Tibial nerve (tissue), 4 donors: ENCODE data around the gene MTHFR. TPM values are rescaled to one million over a fixed set of nuclear protein-coding genes. Genes with fewer than 3 reads are reported as not detected.
A peak's percentile ranks its signal among the peaks of the same experiment; 100 is the strongest.
"Not testable (repeated sequence)": the region's sequence is repeated elsewhere in the genome, so short reads cannot be mapped to it uniquely, and the experiment has no call there.

Source experiments
- DNase-seq, 2 donors: peaks; one replicate each; pipeline ENCODE4 v3.0.0-alpha.2; 2019; ENCODE audit warnings: low spot score in 2 of 2
- H3K27ac ChIP-seq, 4 donors: fragments of 200-600 bp; sonication (generic) in 3 of 4; one replicate each; pipeline ENCODE4 v1.5.1; 2017 to 2019; ENCODE audit warnings: mild to moderate bottlenecking in 1 of 4
- H3K27me3 ChIP-seq, 2 donors: fragments of 200-600 bp; sonication (generic) in 1 of 2; one replicate each; pipeline versions ENCODE4 v1.5.1 to v1.6.0; 2017 to 2019
- H3K36me3 ChIP-seq, 3 donors: fragments of 200-600 bp; sonication (generic); one replicate each; pipeline ENCODE4 v1.5.1; 2018 to 2019
- H3K4me1 ChIP-seq, 4 donors: fragments of 200-600 bp; sonication (generic) in 3 of 4; one replicate each; pipeline ENCODE4 v1.5.1; 2017 to 2019
- H3K4me3 ChIP-seq, 4 donors: fragments of 200-600 bp; sonication (generic) in 3 of 4; one replicate each; pipeline ENCODE4 v1.5.1; 2017 to 2019; ENCODE audit warnings: mild to moderate bottlenecking in 1 of 4, moderate library complexity in 1 of 4
- H3K9me3 ChIP-seq, 4 donors: fragments of 200-600 bp; sonication (generic) in 3 of 4; one replicate each; pipeline ENCODE4 v1.5.1; 2017 to 2019
- EP300 ChIP-seq, 2 donors: sonication (generic); formaldehyde crosslinking; IDR thresholded peaks; one replicate each; pipeline ENCODE4 v1.6.1; 2017; ENCODE audit warnings: antibody characterized with exemption in 2 of 2, mild to moderate bottlenecking in 1 of 2
- POLR2A ChIP-seq, 2 donors: fragments of 450-650 bp; IDR thresholded peaks; one replicate each; pipeline ENCODE4 v1.6.1; 2017; ENCODE audit warnings: antibody characterized with exemption in 2 of 2, mild to moderate bottlenecking in 2 of 2, moderate library complexity in 2 of 2
- whole genome bisulfite sequencing, 2 donors: methylation state at CpG; one replicate each; pipeline ENCODE4 v1.1.5; 2018; 5-methylcytosine and 5-hydroxymethylcytosine counted together
- total RNA-seq, 4 donors: library from RNA; depleted of rRNA; stranded (reverse); fragments of >200 nt; gene quantifications; one replicate each; pipeline ENCODE4 v1.1.0, GENCODE V29; 2016
- TF ChIP-seq, protein P1 (sequence below), 5 experiments: fragments of 200-600 bp in 3 of 5; fragments of 450-650 bp in 2 of 5; sonication (generic) in 3 of 5; IDR thresholded peaks; one replicate each; pipeline ENCODE4 v1.5.1; 2016 to 2019; ENCODE audit warnings: antibody characterized with exemption in 5 of 5, mild to moderate bottlenecking in 3 of 5, moderate library complexity in 2 of 5

Gene MTHFR
- total RNA-seq, 4 donors from 2014 or later: 61.2 to 93.9 (median 69.9) TPM

DNA sequence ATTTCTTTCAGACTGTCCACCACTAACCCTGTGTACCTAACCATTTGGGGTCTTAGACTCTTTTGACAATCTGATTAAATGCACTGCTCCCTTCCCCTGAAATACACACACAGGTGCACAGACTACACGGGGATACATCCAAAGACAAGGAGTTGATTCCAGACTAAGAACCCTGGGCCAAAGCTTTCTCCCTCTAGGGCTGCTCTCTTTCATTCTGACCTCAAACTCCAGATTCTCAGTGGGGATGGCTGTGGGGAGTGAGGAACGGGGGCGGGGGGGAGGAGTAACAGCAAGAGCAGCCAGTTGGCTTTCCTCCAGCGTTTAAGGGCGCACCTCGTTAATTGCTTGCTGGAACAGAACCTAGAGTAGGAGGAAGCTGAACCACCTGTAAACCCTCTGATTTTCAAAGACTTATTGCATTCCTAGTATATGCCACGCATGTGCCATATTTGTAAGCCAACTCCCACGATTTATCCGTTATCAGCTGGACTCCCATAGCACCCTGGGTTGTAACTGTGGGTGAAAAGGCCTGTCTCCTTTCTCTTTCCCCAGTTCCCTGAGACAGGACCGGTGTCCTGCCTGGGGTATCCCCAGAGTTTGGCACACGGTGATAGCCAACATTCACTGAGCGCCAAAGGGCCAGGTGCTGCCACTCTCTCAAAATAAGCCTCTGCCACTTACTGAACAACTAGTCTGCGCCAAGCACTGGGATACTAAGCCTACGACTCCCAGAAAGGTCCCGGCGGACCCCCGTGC lies 920 bp downstream of the MTHFR start:
- WGBS, 2 donors: 1 to 3% methylated on average over 13 to 17 of the region's 17 CpGs
- peak overlapping the region; percentile 62 to 79 (median 78) for H3K4me3 ChIP-seq
- peak in 1 of 2 donors; percentile 51 for DNase-seq
- TF ChIP-seq, protein P1, sequence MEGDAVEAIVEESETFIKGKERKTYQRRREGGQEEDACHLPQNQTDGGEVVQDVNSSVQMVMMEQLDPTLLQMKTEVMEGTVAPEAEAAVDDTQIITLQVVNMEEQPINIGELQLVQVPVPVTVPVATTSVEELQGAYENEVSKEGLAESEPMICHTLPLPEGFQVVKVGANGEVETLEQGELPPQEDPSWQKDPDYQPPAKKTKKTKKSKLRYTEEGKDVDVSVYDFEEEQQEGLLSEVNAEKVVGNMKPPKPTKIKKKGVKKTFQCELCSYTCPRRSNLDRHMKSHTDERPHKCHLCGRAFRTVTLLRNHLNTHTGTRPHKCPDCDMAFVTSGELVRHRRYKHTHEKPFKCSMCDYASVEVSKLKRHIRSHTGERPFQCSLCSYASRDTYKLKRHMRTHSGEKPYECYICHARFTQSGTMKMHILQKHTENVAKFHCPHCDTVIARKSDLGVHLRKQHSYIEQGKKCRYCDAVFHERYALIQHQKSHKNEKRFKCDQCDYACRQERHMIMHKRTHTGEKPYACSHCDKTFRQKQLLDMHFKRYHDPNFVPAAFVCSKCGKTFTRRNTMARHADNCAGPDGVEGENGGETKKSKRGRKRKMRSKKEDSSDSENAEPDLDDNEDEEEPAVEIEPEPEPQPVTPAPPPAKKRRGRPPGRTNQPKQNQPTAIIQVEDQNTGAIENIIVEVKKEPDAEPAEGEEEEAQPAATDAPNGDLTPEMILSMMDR (IDR thresholded peaks at IDR 0.05): no peak
- TF ChIP-seq EP300 (IDR thresholded peaks at IDR 0.05): no peak
- TF ChIP-seq POLR2A (IDR thresholded peaks at IDR 0.05): no peak
- no peaks in the 10 kb centered on the region for H3K27me3 ChIP-seq
- H3K9me3 ChIP-seq: no peaks in the 10 kb centered on the region
- peaks cover 0 to 29% (median 5%) of the 10 kb centered on the region in 3 donors for H3K36me3 ChIP-seq
- H3K4me1 ChIP-seq: peaks cover 0 to 82% (median 33%) of the 10 kb centered on the region in 4 donors
- H3K27ac ChIP-seq: peak overlapping the region; percentile 94 to 99 (median 97)

DNA sequence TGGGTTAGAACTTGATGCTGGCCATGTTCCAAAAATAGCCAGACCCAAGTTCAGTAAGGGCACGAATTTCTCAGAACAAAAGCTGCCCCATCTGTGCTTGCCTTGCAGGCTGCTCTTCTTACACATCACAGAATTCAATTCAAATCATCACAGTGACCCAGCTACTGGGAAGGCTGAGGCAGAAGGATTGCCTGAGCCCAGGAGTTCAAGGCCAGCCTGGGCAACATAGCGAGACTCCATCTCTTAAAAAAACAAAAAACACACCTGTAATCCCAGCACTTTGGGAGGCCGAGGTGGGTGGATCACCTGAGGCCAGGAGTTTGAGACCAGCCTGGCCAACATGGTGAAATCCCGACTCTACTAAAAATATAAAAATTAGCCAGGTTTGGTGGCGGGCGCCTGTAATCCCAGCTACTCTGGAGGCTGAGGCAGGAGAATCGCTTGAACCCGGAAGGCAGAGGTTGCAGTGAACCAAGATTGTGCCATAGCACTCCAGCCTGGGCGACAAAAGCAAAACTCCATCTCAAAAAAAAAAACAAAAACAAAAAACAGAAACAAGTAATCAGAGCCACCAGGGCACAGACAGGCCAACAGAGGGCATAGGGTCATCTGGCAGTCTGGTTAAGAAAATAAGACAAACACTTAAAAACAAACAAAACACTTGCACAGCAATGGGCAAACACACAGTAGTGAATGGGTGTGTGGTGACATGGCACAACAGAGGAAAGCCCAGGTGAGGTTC lies 1.7 kb downstream of the MTHFR start:
- Histone ChIP-seq H3K27ac (peak overlapping the region; percentile 94 to 99 (median 97)), H3K36me3 (peaks cover 0 to 29% (median 5%) of the 10 kb centered on the region in 3 donors), H3K4me3 (peak overlapping the region; percentile 50 to 79 (median 70)), H3K4me1 (peaks cover 0 to 85% (median 33%) of the 10 kb centered on the region in 4 donors)
- not testable (repeated sequence) for H3K27me3 ChIP-seq, H3K9me3 ChIP-seq, DNase-seq
- WGBS, 2 donors: 39 to 48% methylated on average over 9 of the region's 9 CpGs

DNA sequence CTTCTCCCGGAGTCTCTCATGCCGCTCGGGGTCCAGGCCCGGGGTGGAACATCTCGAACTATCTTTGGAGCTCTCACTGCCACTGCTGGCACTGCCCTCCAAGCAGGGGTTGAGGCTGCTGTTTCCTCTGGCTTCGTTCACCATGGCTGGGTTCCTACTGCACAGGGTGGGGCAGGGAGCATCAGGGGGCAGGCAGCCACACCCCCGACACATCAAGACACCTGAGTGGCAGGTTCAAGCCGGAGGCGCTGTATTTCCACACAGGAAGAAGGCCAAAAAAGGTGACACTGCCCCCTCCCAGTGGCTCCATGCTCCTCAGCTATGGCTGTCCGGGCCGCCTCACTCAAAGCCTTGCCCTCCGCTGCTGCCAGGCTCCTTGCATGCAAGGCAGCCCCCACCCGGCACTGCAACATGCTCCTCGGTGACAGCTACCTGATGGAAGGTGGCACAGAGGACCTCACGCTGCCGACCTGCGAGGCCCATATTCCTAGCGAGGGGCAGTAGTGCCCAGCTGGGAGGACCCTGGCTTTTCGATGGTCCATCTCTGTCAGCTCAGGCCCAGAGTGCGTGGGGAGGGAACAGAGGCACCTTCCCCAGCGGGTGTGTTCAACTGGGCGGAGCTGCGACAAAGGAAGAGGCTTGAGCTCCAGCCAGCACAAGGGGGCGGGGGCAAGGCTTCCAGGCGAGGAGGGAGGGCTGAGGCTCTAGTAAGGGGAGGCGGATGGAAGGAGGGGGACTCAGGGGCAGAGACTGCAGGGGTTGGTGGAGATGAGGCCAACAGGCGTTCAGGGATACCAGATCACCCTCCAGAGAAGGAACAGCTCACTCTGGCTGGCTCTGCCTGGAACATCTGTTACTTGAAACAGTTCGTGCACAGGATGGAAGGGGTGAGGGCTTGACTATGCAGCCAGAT lies 2.5 kb downstream of the MTHFR start:
- Histone ChIP-seq H3K4me3 (peak overlapping the region; percentile 50 to 79 (median 63)), H3K27ac (peak overlapping the region; percentile 94 to 99 (median 97)), H3K36me3 (peaks cover 0 to 32% (median 5%) of the 10 kb centered on the region in 3 donors), H3K9me3 (no peaks in the 10 kb centered on the region), H3K4me1 (peaks cover 0 to 83% (median 31%) of the 10 kb centered on the region in 4 donors), H3K27me3 (no peaks in the 10 kb centered on the region)
- WGBS, 2 donors: 0 to 1% methylated on average over 21 to 26 of the region's 28 CpGs
- peak; percentile 41 to 90 for TF ChIP-seq POLR2A (IDR thresholded peaks at IDR 0.05)
- TF ChIP-seq, protein P1 (IDR thresholded peaks at IDR 0.05): peak in 1 of 5 experiments; percentile 2
- TF ChIP-seq EP300 (IDR thresholded peaks at IDR 0.05): peak; percentile 50 to 96
- DNase-seq: peak; percentile 90 to 91

DNA sequence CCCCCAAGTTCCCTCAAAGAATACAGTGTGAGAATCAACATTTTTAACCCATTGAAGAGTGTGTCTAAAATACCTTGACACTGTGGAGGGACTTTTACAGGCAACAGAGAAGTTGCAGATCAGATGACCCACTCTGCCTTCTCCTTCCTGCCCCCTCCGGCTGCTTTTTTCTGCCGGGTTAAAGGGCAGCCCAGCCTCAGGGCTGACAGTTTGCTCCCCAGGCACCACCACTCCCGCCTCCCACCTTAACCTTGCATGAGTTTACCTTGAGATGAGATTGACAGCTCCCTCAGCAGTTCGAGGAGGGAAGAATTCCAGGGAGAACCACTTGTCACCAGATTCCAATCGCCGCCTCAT lies 3.2 kb downstream of the MTHFR start:
- TF ChIP-seq EP300 (IDR thresholded peaks at IDR 0.05) (peak; percentile 15 to 52), POLR2A (IDR thresholded peaks at IDR 0.05) (peak in 1 of 2 donors; percentile 48)
- TF ChIP-seq, protein P1 (IDR thresholded peaks at IDR 0.05): peak in 2 of 5 experiments; percentile 5 to 9
- H3K27ac ChIP-seq: peak overlapping the region; percentile 94 to 99 (median 97)
- H3K36me3 ChIP-seq: peaks cover 0 to 33% (median 5%) of the 10 kb centered on the region in 3 donors
- no peaks in the 10 kb centered on the region for H3K27me3 ChIP-seq
- 0 to 5% methylated on average over 6 of the region's 6 CpGs for WGBS, 2 donors
- H3K4me1 ChIP-seq: peaks cover 0 to 83% (median 30%) of the 10 kb centered on the region in 4 donors
- peak overlapping the region; percentile 50 to 79 (median 63) for H3K4me3 ChIP-seq
- no peak for DNase-seq
- H3K9me3 ChIP-seq: no peaks in the 10 kb centered on the region
